ENCODE results near the gene EVL.

DNA sequence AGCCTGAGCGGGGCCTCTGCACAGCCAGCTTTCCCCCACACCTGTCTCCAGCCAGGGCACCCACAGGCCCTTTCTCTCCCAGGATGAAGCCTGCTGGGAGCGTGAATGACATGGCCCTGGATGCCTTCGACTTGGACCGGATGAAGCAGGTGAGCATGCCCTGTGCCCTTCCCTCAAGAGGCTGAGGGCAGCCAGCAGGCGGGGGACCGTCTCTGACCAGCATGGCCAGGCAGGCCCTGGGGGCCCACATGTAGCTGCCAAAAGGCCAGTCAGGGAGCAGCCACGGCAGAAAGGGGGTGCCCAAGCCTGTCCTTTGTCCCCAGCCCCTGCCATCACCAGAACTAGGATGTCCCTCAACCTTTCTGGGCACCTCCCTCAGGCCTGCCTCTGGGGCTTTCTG is 75.9 kb downstream of the EVL start:
- no peak for TF ChIP-seq CTCF (conservative IDR thresholded peaks at IDR 0.05)
- TF ChIP-seq ZFX (IDR thresholded peaks at IDR 0.05) = no peak

All from C4-2B (cell line).